HCT116 (cell line): ENCODE data around the gene ERG. TPM values are rescaled to one million over a fixed set of nuclear protein-coding genes. Genes with fewer than 3 reads are reported as not detected.

ENCODE experiments used
- ATAC-seq: fragments of 200-7000 bp; cut with Tn5 transposase; 2 replicates; pipeline ENCODE4 v1.9.1; 2020; ENCODE audit warnings: mild to moderate bottlenecking, moderate library complexity
- BruUV-seq: library from RNA; stranded (reverse); fragments of 400-500 nt; replicated peaks from 2 replicates; lab custom pipeline; 2021; lab: Mats Ljungman, UMichigan
- CTCF ChIA-PET: fragments of 300-600 bp; sonication (Branson Sonifier 250); formaldehyde crosslinking; loops from one replicate; lab custom pipeline; 2021; ENCODE audit warnings: antibody characterized with exemption; lab: Charles Lee
- POLR2A ChIA-PET: fragments of 300-600, 350-600 bp; sonication (Branson Sonifier 250); formaldehyde crosslinking; loops from one replicate; lab custom pipeline; 2021; ENCODE audit warnings: antibody characterized with exemption; lab: Charles Lee
- RAD21 ChIA-PET, 2 experiments: fragments of 300-600 bp; sonication (Branson Sonifier 250); formaldehyde crosslinking; loops; one replicate each; lab custom pipeline; 2023; ENCODE audit warnings: low total read pairs in 2 of 2; ENCODE audit not compliant: uncharacterized antibody in 2 of 2, unreplicated experiment in 2 of 2, low non-redundant PET in 1 of 2; lab: Charles Lee
- DNase-seq: peaks from one replicate; pipeline ENCODE4 v3.0.0-alpha.2; 2010; ENCODE audit warnings: low read depth, low spot score
- H2AFZ ChIP-seq: fragments of 200-600 bp; shearing (Covaris generic), sonication (generic); 2 replicates; pipeline ENCODE4 v1.6.1; 2017; ENCODE audit warnings: low read depth, mixed run types, mixed read lengths, antibody characterized with exemption, low read length; ENCODE audit not compliant: poor library complexity, severe bottlenecking
- H3K27ac ChIP-seq: 2 replicates; pipeline ENCODE4 v1.5.1; 2012; ENCODE audit warnings: low read depth, low read length
- H3K27me3 ChIP-seq: fragments of 200-600 bp; sonication (generic); 2 replicates; pipeline ENCODE4 v1.6.1; 2016; ENCODE audit warnings: mixed run types, low read length, mixed read lengths; ENCODE audit not compliant: insufficient read depth
- H3K36me3 ChIP-seq, 2 experiments: fragments of 200-500 bp in 1 of 2; fragments of 200-600 bp in 1 of 2; sonication (Bioruptor generic) in 1 of 2; sonication (generic) in 1 of 2; 2 replicates each; pipeline versions ENCODE4 v1.5.1 to v1.6.1; 2014 to 2016; ENCODE audit warnings: low read length in 2 of 2, inconsistent platforms in 1 of 2, mixed read lengths in 1 of 2, mixed run types in 1 of 2; ENCODE audit not compliant: insufficient read depth in 2 of 2, control insufficient read depth in 1 of 2
- H3K4me1 ChIP-seq, 2 experiments: fragments of 200-600 bp in 1 of 2; sonication (generic) in 1 of 2; 2 replicates each; pipeline versions ENCODE4 v1.5.1 to v1.6.1; 2012 to 2017; ENCODE audit warnings: low read length in 2 of 2, inconsistent platforms in 1 of 2, mild to moderate bottlenecking in 1 of 2, mixed read lengths in 1 of 2, mixed run types in 1 of 2, moderate library complexity in 1 of 2; ENCODE audit not compliant: insufficient read depth in 2 of 2, control insufficient read depth in 1 of 2
- H3K4me2 ChIP-seq: fragments of 200-600 bp; sonication (generic); 2 replicates; pipeline ENCODE4 v1.6.1; 2017; ENCODE audit warnings: mixed run types, low read length, mixed read lengths
- H3K4me3 ChIP-seq, 2 experiments: fragments of 200-600 bp in 1 of 2; sonication (generic) in 1 of 2; replicated peaks in 1 of 2; 2 replicates each; pipeline ENCODE4 v1.5.1; 2011 to 2016; ENCODE audit warnings: low read length in 2 of 2, control low read depth in 1 of 2, low read depth in 1 of 2, mild to moderate bottlenecking in 1 of 2, mixed read lengths in 1 of 2, mixed run types in 1 of 2
- H3K79me2 ChIP-seq: fragments of 200-600 bp; sonication (generic); 2 replicates; pipeline ENCODE4 v1.6.1; 2017; ENCODE audit warnings: mild to moderate bottlenecking, mixed run types, low read length, moderate library complexity, mixed read lengths; ENCODE audit not compliant: insufficient read depth
- H3K9ac ChIP-seq: fragments of 200-600 bp; sonication (generic); 2 replicates; pipeline ENCODE4 v1.6.1; 2016; ENCODE audit warnings: low read length, mixed read lengths
- H3K9me2 ChIP-seq: fragments of 200-600 bp; sonication (generic), shearing (Covaris generic); 2 replicates; pipeline ENCODE4 v1.6.1; 2017; ENCODE audit warnings: mixed run types, mild to moderate bottlenecking, moderate library complexity; ENCODE audit not compliant: insufficient read depth
- H3K9me3 ChIP-seq, 2 experiments: fragments of 200-500 bp in 1 of 2; fragments of 200-600 bp in 1 of 2; sonication (Bioruptor generic) in 1 of 2; sonication (generic) in 1 of 2; 2 replicates each; pipeline ENCODE4 v1.6.1; 2014 to 2017; ENCODE audit warnings: low read length in 2 of 2, mixed read lengths in 2 of 2, inconsistent platforms in 1 of 2, low read depth in 1 of 2, mild to moderate bottlenecking in 1 of 2, mixed run types in 1 of 2, moderate library complexity in 1 of 2; ENCODE audit not compliant: control insufficient read depth in 1 of 2, insufficient read depth in 1 of 2
- H4K20me1 ChIP-seq: fragments of 200-600 bp; sonication (generic), shearing (Covaris generic); 2 replicates; pipeline ENCODE4 v1.6.1; 2017; ENCODE audit warnings: mixed run types, mild to moderate bottlenecking, moderate library complexity; ENCODE audit not compliant: insufficient read depth
- CBX3 ChIP-seq: IDR thresholded peaks from 2 replicates; pipeline ENCODE4 v1.6.1; 2012; ENCODE audit warnings: low read depth
- REST ChIP-seq: IDR thresholded peaks from 2 replicates; pipeline ENCODE4 v1.6.1; 2012; ENCODE audit warnings: low read depth
- SIN3A ChIP-seq: IDR thresholded peaks from 2 replicates; pipeline ENCODE4 v1.6.1; 2012; ENCODE audit warnings: low read depth
- SRF ChIP-seq: IDR thresholded peaks from 2 replicates; pipeline ENCODE4 v1.6.1; 2012; ENCODE audit warnings: low read depth
- ZBTB33 ChIP-seq: IDR thresholded peaks from 2 replicates; pipeline ENCODE4 v1.6.1; 2011; ENCODE audit warnings: mild to moderate bottlenecking, low read length, moderate library complexity; ENCODE audit not compliant: insufficient replicate concordance; ENCODE audit errors: extremely low read depth
- ZNF274 ChIP-seq: fragments of 200-500 bp; sonication (Bioruptor generic); IDR thresholded peaks from 2 replicates; pipeline ENCODE4 v1.6.1; 2014; ENCODE audit warnings: mild to moderate bottlenecking, low read depth, low read length, inconsistent platforms
- intact Hi-C: fragments of 100-400 bp; cut with micrococcal nuclease; formaldehyde crosslinking; loops from 2 replicates; pipeline ENCODE4 v1.10.0; 2022
- total RNA-seq: library from RNA; stranded (reverse); gene quantifications from one replicate; pipeline ENCODE4 v1.2.1, GENCODE V29; 2021; ENCODE audit not compliant: unreplicated experiment

ERG gene
- total RNA-seq, 1 experiment from 2014 or later: 0.17 TPM

GRCh38 chr21:38337793-38338192 is 160.5 kb downstream of the ERG start:
- no peak for TF ChIP-seq REST
- TF ChIP-seq CBX3: no peak
- no peak for TF ChIP-seq SRF
- TF ChIP-seq ZBTB33: no peak
- TF ChIP-seq SIN3A: no peak
- no peak for TF ChIP-seq ZNF274
- intact Hi-C loops: no loop called here
- H3K4me3 ChIP-seq: no peak overlapping the region
- ATAC-seq (no peak), DNase-seq (no peak)
- no TSS peak for BruUV-seq
- no peaks in the 10 kb centered on the region for H3K9me3 ChIP-seq
- ChIA-PET CTCF (no interaction called here), POLR2A (no interaction called here), RAD21 (no interaction called here)
- H3K9ac ChIP-seq: no peak overlapping the region
- no peak overlapping the region for H3K27ac ChIP-seq
- no peak overlapping the region for H2AFZ ChIP-seq
- H3K4me1 ChIP-seq: no peaks in the 10 kb centered on the region
- H3K79me2 ChIP-seq: no peaks in the 10 kb centered on the region
- no peaks in the 10 kb centered on the region for H3K27me3 ChIP-seq
- H4K20me1 ChIP-seq: no peaks in the 10 kb centered on the region
- no peaks in the 10 kb centered on the region for H3K9me2 ChIP-seq
- no peaks in the 10 kb centered on the region for H3K36me3 ChIP-seq
- H3K4me2 ChIP-seq: no peak overlapping the region
